ENCODE results near the gene DNAJC12. TPM values are rescaled to one million over a fixed set of nuclear protein-coding genes. Genes with fewer than 3 reads are reported as not detected.
A peak's percentile ranks its signal among the peaks of the same experiment; 100 is the strongest.
"Not testable (repeated sequence)": the region's sequence is repeated elsewhere in the genome, so short reads cannot be mapped to it uniquely, and the experiment has no call there.

The DNAJC12 gene
- polyA plus RNA-seq, 1 experiment, result 0.13 TPM

DNA sequence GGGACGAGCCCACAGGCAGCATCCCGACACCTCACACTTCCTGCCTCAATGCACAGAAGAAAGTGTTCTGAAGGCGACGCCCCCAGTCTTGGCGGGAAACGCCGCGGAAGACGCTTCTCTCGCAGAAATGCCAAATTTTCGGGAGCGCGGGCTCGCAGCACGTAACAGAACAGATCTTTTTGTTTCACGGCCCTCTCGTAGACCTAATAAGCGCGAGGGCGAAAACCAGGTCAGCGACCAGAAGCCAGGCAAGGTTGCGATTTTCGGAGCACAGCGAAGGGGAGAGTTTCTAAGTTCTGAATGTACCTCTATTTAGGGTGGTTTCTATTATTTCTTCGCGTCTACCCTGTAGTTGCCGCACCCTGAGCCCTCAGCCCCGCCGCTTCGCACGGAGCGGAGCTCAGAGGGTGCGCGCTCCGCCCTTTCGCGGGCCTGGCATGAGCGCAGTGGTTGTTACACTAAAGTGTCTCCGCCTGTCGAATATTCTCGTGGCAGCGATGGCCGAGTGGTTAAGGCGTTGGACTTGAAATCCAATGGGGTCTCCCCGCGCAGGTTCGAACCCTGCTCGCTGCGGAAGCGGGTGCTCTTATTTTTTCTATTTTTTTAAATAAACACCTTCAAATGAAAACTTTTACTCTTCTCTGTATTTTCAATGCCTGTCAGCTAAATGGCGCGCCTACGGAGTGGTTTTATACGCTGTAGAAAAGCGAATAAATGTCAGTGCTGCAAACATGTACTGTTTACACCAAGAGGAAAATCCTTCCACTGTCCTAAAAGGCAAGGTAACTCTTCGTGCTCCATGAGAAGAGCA, 73.8 kb downstream of the DNAJC12 start:
- Histone ChIP-seq H3K4me3 (ENCODE audit: low read depth, low read length) (peak overlapping the region; percentile 57), H3K36me3 (ENCODE audit: control insufficient read depth, insufficient read depth, low read length) (no peaks in the 10 kb centered on the region), H3K27me3 (ENCODE audit: control insufficient read depth, insufficient read depth, low read length) (no peaks in the 10 kb centered on the region; the same call in 1 of the 2 replicates)
- peak; percentile 77 for DNase-seq (ENCODE audit: low read depth)
- TF ChIP-seq, protein P1, sequence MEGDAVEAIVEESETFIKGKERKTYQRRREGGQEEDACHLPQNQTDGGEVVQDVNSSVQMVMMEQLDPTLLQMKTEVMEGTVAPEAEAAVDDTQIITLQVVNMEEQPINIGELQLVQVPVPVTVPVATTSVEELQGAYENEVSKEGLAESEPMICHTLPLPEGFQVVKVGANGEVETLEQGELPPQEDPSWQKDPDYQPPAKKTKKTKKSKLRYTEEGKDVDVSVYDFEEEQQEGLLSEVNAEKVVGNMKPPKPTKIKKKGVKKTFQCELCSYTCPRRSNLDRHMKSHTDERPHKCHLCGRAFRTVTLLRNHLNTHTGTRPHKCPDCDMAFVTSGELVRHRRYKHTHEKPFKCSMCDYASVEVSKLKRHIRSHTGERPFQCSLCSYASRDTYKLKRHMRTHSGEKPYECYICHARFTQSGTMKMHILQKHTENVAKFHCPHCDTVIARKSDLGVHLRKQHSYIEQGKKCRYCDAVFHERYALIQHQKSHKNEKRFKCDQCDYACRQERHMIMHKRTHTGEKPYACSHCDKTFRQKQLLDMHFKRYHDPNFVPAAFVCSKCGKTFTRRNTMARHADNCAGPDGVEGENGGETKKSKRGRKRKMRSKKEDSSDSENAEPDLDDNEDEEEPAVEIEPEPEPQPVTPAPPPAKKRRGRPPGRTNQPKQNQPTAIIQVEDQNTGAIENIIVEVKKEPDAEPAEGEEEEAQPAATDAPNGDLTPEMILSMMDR (IDR thresholded peaks at IDR 0.05; ENCODE audit: insufficient read depth, low read depth, low read length), result no peak
- CTCF ChIA-PET, result interaction anchor here (1.0 to 1.7 kb wide), 2 partner anchors 10 to 16 kb away, joined by 3 to 10 read pairs; no protein-coding TSS in a partner anchor
- POLR2A ChIA-PET, result no interaction called here

DNA sequence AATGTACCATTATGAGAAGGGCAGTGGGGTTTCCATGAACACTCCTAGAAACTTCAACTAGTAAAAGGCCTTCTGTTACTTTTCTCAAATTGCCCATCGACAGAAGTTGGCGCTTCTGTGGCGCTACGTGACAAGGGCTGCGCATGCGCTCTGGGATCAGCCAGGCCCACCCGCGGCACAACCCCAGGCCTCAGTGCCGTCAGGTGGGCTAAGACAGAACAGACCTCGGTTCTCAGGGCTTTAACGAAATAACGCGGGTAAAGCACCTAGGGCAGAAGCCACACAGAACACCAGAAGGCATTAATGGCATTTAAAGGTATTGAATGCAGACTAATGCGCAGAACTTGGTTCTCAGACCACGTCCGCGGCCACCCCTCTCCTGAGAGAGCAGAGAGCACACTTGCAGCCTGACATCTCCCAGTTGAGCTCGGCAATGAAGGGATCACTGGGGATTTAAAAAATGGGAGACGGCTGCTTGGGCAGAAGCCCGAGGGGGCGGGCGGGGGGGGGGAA, 74.4 kb downstream of the DNAJC12 start:
- ChIA-PET CTCF (interaction anchor here (1.0 to 1.7 kb wide), 3 partner anchors 9 to 16 kb away, joined by 3 to 10 read pairs (median 4); no protein-coding TSS in a partner anchor), POLR2A (no interaction called here)
- TF ChIP-seq, protein P1 (IDR thresholded peaks at IDR 0.05; ENCODE audit: insufficient read depth, low read depth, low read length), result no peak
- Histone ChIP-seq H3K27me3 (ENCODE audit: control insufficient read depth, insufficient read depth, low read length) (no peaks in the 10 kb centered on the region), H3K36me3 (ENCODE audit: control insufficient read depth, insufficient read depth, low read length) (no peaks in the 10 kb centered on the region), H3K4me3 (ENCODE audit: low read depth, low read length) (peak overlapping the region; percentile 57)
- no peak for DNase-seq (ENCODE audit: low read depth)

DNA sequence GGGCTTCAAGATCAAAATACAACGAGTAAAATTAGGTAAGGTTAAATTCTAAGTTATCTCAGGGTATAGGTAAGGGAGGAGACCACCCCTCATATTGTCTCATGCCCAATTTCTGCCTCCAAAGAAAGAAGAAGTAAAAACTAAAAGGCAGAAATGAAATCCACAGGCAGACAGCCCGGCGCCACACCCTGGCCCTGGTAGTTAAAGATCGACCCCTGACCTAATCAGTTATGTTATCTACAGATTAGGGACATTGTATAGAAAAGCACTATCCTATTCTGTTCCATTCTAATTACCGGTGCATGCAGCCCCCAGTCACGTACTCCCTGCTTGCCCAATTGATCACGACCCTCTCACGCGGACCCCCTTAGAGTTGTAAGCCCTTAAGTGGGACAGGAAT, 75.4 kb downstream of the DNAJC12 start:
- DNase-seq (ENCODE audit: low read depth); POLR2A ChIA-PET; H3K36me3 ChIP-seq (ENCODE audit: control insufficient read depth, insufficient read depth, low read length); H3K27me3 ChIP-seq (ENCODE audit: control insufficient read depth, insufficient read depth, low read length); H3K4me3 ChIP-seq (ENCODE audit: low read depth, low read length): not testable (repeated sequence)
- CTCF ChIA-PET, result interaction anchor here (1.2 kb wide), 1 partner anchor 17 kb away, joined by 4 read pairs; no protein-coding TSS in a partner anchor

DNA sequence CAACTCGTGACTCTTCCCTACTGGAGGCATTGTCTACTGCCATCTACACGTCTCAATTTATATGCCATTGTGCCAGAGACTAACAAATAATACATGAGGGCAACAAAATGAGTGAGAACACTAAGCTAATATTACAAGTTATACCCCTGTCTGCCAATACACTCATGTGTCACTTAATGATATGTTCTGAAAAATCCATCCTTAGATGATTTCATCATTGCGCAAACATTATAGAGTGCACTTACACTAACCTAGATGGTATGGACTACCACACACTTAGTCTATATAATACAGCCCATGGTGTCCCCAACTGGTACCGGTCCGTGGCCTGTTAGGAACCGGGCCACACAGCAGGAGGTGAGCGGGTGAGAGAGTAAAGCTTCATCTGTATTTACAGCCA, 77.7 kb downstream of the DNAJC12 start:
- Histone ChIP-seq H3K36me3 (ENCODE audit: control insufficient read depth, insufficient read depth, low read length) (no peaks in the 10 kb centered on the region), H3K27me3 (ENCODE audit: control insufficient read depth, insufficient read depth, low read length) (no peaks in the 10 kb centered on the region), H3K4me3 (ENCODE audit: low read depth, low read length) (no peak overlapping the region)
- TF ChIP-seq, protein P1 (IDR thresholded peaks at IDR 0.05; ENCODE audit: insufficient read depth, low read depth, low read length), result no peak
- ChIA-PET POLR2A (no interaction called here), CTCF (no interaction called here)
- no peak for DNase-seq (ENCODE audit: low read depth)

Small RNA genes within 50 kb of the gene (small RNA-seq; reads per million reads assigned to genes)
- gene RN7SL394P (ENCODE audit: insufficient read length, low read depth, low replicate concordance) (not detected), gene RNU6-1250P (ENCODE audit: insufficient read length, low read depth, low replicate concordance) (not detected), gene RNU6-523P (ENCODE audit: insufficient read length, low read depth, low replicate concordance) (not detected)

Other genes starting within 250 kb of the DNAJC12 start
- gene CTNNA3, start 142.0 kb downstream of the DNAJC12 start, polyA plus RNA-seq (2011; rRNA removed), result not detected in 2 replicates
- gene SIRT1, start 46.5 kb upstream of the DNAJC12 start, polyA plus RNA-seq (2011; rRNA removed), result 4.8 and 10.1 TPM in 2 replicates
- gene HERC4, start 237.1 kb upstream of the DNAJC12 start, polyA plus RNA-seq (2011; rRNA removed), result 23.4 and 59.1 TPM in 2 replicates

Data from BJ (cell line).